C4-2B (cell line): ENCODE data around the gene MYO1C.

ENCODE experiments used
- CTCF ChIP-seq: fragments of 450-650 bp; conservative IDR thresholded peaks from 2 replicates; pipeline ENCODE4 v1.5.1; 2017; ENCODE audit warnings: mild to moderate bottlenecking
- ZFX ChIP-seq: fragments of 450-650 bp; IDR thresholded peaks from 2 replicates; pipeline ENCODE4 v1.6.1; 2017

DNA sequence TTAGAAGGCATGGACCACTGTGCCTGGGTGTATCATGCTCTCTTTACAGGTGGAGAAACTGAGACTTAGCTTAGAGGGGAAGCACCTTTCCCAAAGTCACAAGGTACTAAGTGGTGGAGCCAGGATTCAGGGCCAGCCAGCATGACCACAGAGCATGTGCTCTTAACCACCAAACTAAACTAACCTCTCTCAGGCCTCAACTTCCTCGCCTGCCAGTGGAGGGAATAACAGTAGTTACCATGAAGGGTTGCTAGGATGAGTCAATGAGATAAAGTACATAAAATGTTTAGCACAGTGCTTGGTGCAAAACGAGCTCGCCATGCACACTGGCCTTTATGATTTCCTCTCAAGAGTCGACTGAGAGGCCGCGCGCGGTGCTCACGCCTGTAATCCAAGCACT is 6.4 kb upstream of the MYO1C start:
- TF ChIP-seq CTCF, result no peak
- no peak for TF ChIP-seq ZFX
